CD4-positive, alpha-beta T cell (primary cell): ENCODE data around the gene TMTC3. TPM values are rescaled to one million over a fixed set of nuclear protein-coding genes. Genes with fewer than 3 reads are reported as not detected.

Experiments
- ATAC-seq: fragments of 200-7000 bp; cut with Tn5 transposase; one replicate; pipeline ENCODE4 v1.10.0; 2022; ENCODE audit warnings: mild to moderate bottlenecking; ENCODE audit not compliant: poor library complexity
- CTCF ChIA-PET: fragments of 350-600 bp; sonication (Branson Sonifier 250); formaldehyde crosslinking; loops from one replicate; lab custom pipeline; 2021; ENCODE audit warnings: antibody characterized with exemption, inconsistent platforms; lab: Charles Lee
- POLR2A ChIA-PET: fragments of 350-600 bp; sonication (Branson Sonifier 250); formaldehyde crosslinking; loops from one replicate; lab custom pipeline; 2021; ENCODE audit warnings: antibody characterized with exemption, inconsistent platforms; lab: Charles Lee
- DNase-seq, 14 experiments: peaks; one replicate each; pipeline ENCODE4 v3.0.0-alpha.2; 2013 to 2020; ENCODE audit warnings: mixed read lengths in 2 of 14
- H3K27ac ChIP-seq, 2 donors: one replicate each; pipeline versions ENCODE4 v1.5.1 to v1.7.0; 2013; ENCODE audit warnings: low read length in 2 of 2, low read depth in 1 of 2, mild to moderate bottlenecking in 1 of 2
- H3K27me3 ChIP-seq, 2 experiments: 1 replicate in 1 of 2; 2 replicates in 1 of 2; pipeline versions ENCODE4 v1.6.1 to v1.7.0; 2013; ENCODE audit warnings: low read length in 2 of 2, control low read depth in 1 of 2, mild to moderate bottlenecking in 1 of 2, moderate library complexity in 1 of 2; ENCODE audit not compliant: insufficient read depth in 2 of 2, control insufficient read depth in 1 of 2
- H3K36me3 ChIP-seq: one replicate; pipeline ENCODE4 v1.6.1; 2013; ENCODE audit warnings: low read length, control low read depth; ENCODE audit not compliant: insufficient read depth
- H3K4me1 ChIP-seq: one replicate; pipeline ENCODE4 v1.6.1; 2013; ENCODE audit warnings: low read length, control low read depth; ENCODE audit not compliant: insufficient read depth
- H3K4me3 ChIP-seq: one replicate; pipeline ENCODE4 v1.5.1; 2013; ENCODE audit warnings: mild to moderate bottlenecking, low read length, moderate library complexity
- H3K9me3 ChIP-seq, 2 experiments: 1 replicate in 1 of 2; 2 replicates in 1 of 2; pipeline versions ENCODE4 v1.6.1 to v1.7.0; 2013; ENCODE audit warnings: low read length in 2 of 2, mild to moderate bottlenecking in 2 of 2, control low read depth in 1 of 2, moderate library complexity in 1 of 2; ENCODE audit not compliant: control insufficient read depth in 1 of 2, insufficient read depth in 1 of 2
- H3K27ac Mint-ChIP-seq: one replicate; pipeline ENCODE4 v1.8.0; 2020; ENCODE audit warnings: mixed read lengths
- H3K27me3 Mint-ChIP-seq: one replicate; pipeline ENCODE4 v1.8.0; 2021; ENCODE audit warnings: mixed read lengths
- H3K36me3 Mint-ChIP-seq: one replicate; pipeline ENCODE4 v1.8.0; 2021; ENCODE audit warnings: low read depth, mixed read lengths
- H3K4me1 Mint-ChIP-seq: one replicate; pipeline ENCODE4 v1.8.0; 2021; ENCODE audit warnings: low read depth, mixed read lengths
- H3K4me3 Mint-ChIP-seq: one replicate; pipeline ENCODE4 v1.8.0; 2020; ENCODE audit warnings: mild to moderate bottlenecking, mixed read lengths
- H3K9me3 Mint-ChIP-seq: one replicate; pipeline ENCODE4 v1.8.0; 2020; ENCODE audit warnings: mixed read lengths
- CTCF ChIP-seq: fragments of 200-600 bp; IDR thresholded peaks from one replicate; pipeline ENCODE4 v1.8.0; 2022; ENCODE audit warnings: antibody characterized with exemption, mild to moderate bottlenecking
- intact Hi-C, 2 experiments: fragments of 100-400 bp; cut with DNase I in 1 of 2; cut with micrococcal nuclease in 1 of 2; formaldehyde crosslinking; loops; one replicate each; pipeline versions ENCODE4 v1.15.1 to v1.9.0; 2023 to 2025; cut with DNase I, micrococcal nuclease
- total RNA-seq, 174 experiments: library from RNA in 2 of 174; stranded (reverse) in 2 of 174; gene quantifications; one replicate each; pipeline ENCODE4 v1.2.3 and lab custom pipeline; 2021 to 2026

Gene TMTC3
- total RNA-seq, 2 experiments from 2014 or later: 5.1 to 6.1 TPM

DNA sequence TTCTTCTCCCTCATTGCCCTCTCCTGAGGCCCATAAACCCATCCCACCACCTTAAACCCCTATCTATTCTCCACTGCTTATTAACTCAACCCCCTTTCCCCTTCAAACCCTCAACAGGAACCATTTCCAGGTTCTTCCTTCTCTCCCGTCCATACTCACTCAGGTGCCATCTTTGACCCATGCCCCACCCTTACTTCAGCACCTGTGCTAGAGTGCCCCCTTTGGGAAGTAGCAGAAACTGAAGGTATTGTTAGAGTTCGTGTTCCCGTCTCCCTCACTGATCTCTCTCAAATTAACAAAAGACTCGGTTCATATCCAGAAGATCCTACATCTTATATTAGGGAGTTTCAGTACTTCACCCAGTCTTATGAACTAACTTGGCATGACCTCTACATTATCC, 86.6 kb downstream of the TMTC3 start:
- intact Hi-C loops: no loop called here
- no peak for ATAC-seq
- CTCF ChIA-PET: no interaction called here

DNA sequence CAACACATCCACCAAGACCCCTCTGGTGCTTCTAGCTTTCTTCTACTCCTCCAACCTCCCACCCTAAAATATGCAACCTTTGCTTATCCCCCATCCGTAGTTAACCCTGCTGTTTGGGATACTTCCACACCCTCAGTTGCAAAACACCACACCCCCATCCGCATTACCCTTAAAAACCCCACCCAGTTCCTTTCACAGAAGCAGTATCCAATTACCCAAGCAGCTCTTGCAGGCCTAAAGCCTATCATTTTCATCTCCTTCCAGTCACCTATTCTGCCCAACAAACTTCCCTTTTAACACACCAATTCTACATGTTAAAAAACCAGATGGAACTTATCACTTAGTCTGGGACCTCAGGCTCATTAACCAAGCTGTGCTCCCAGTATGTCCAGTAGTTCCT, 88.2 kb downstream of the TMTC3 start:
- Histone ChIP-seq H3K27me3 (no peaks in the 10 kb centered on the region), H3K4me3 (no peak overlapping the region), H3K9me3 (no peaks in the 10 kb centered on the region), H3K4me1 (no peaks in the 10 kb centered on the region), H3K36me3 (no peaks in the 10 kb centered on the region), H3K27ac (no peak overlapping the region)
- ATAC-seq (no peak), DNase-seq (no peak)
- POLR2A ChIA-PET: no interaction called here
- intact Hi-C loops: no loop called here
- H3K9me3 Mint-ChIP-seq: no peaks in the 10 kb centered on the region
- CTCF ChIA-PET: no interaction called here
- H3K36me3 Mint-ChIP-seq: no peaks in the 10 kb centered on the region
- no peaks in the 10 kb centered on the region for H3K4me1 Mint-ChIP-seq
- H3K27ac Mint-ChIP-seq: no peak overlapping the region
- no peak overlapping the region for H3K4me3 Mint-ChIP-seq
- TF ChIP-seq CTCF: no peak
- no peaks in the 10 kb centered on the region for H3K27me3 Mint-ChIP-seq

More for the DNA sequence above, 86.6 kb downstream of the TMTC3 start:
- H3K36me3 Mint-ChIP-seq: no peaks in the 10 kb centered on the region
- Histone ChIP-seq H3K9me3 (no peaks in the 10 kb centered on the region), H3K27me3 (no peaks in the 10 kb centered on the region), H3K4me1 (no peaks in the 10 kb centered on the region), H3K27ac (no peak overlapping the region), H3K36me3 (no peaks in the 10 kb centered on the region), H3K4me3 (no peak overlapping the region)
- H3K4me3 Mint-ChIP-seq: no peak overlapping the region
- H3K9me3 Mint-ChIP-seq: no peaks in the 10 kb centered on the region
- no peak for DNase-seq
- POLR2A ChIA-PET: no interaction called here
- H3K27ac Mint-ChIP-seq: no peak overlapping the region
- TF ChIP-seq CTCF: no peak
- no peaks in the 10 kb centered on the region for H3K27me3 Mint-ChIP-seq
- H3K4me1 Mint-ChIP-seq: no peaks in the 10 kb centered on the region

- Mint-ChIP-seq H3K36me3 (no peaks in the 10 kb centered on the region), H3K4me1 (no peaks in the 10 kb centered on the region), H3K4me3 (no peak overlapping the region), H3K27me3 (no peaks in the 10 kb centered on the region), H3K9me3 (no peaks in the 10 kb centered on the region), H3K27ac (no peak overlapping the region)
- ChIA-PET POLR2A (no interaction called here), CTCF (no interaction called here)
- Histone ChIP-seq H3K36me3 (no peaks in the 10 kb centered on the region), H3K4me1 (no peaks in the 10 kb centered on the region), H3K27me3 (no peaks in the 10 kb centered on the region), H3K4me3 (no peak overlapping the region), H3K27ac (no peak overlapping the region), H3K9me3 (no peaks in the 10 kb centered on the region)
- DNase-seq: no peak
- ATAC-seq: no peak
- TF ChIP-seq CTCF: no peak
- intact Hi-C loops: no loop called here
These were observed 93.2 kb downstream of the TMTC3 start for GRCh38 chr12:88235183-88235833.
